H9 (cell line): Measurements from ENCODE around the gene PMP22. TPM values are rescaled to one million over a fixed set of nuclear protein-coding genes. Genes with fewer than 3 reads are reported as not detected.

ENCODE experiments used
- DNase-seq: peaks from one replicate; pipeline ENCODE4 v3.0.0-alpha.2; 2017
- H2AFZ ChIP-seq: one replicate; pipeline ENCODE4 v1.6.1; 2013; ENCODE audit warnings: mild to moderate bottlenecking, low read length, control low read depth, moderate library complexity
- H2AK5ac ChIP-seq: 2 replicates; pipeline ENCODE4 v1.6.1; 2013; ENCODE audit warnings: low read length, control low read depth, mixed read lengths; ENCODE audit not compliant: insufficient read length
- H2BK120ac ChIP-seq: one replicate; pipeline ENCODE4 v1.6.1; 2013; ENCODE audit warnings: low read depth, mild to moderate bottlenecking, low read length, control low read depth, inconsistent platforms; ENCODE audit not compliant: poor library complexity, severe bottlenecking
- H2BK12ac ChIP-seq: 2 replicates; pipeline ENCODE4 v1.6.1; 2013; ENCODE audit warnings: low read length, control low read depth, mixed read lengths, low read depth; ENCODE audit not compliant: insufficient read length
- H2BK15ac ChIP-seq: 2 replicates; pipeline ENCODE4 v1.6.1; 2013; ENCODE audit warnings: low read depth, low read length, control low read depth
- H2BK20ac ChIP-seq: one replicate; pipeline ENCODE4 v1.6.1; 2013; ENCODE audit warnings: low read depth, mild to moderate bottlenecking, low read length, control low read depth, inconsistent platforms; ENCODE audit not compliant: poor library complexity, severe bottlenecking
- H2BK5ac ChIP-seq: 2 replicates; pipeline ENCODE4 v1.6.1; 2013; ENCODE audit warnings: low read length, control low read depth, mixed read lengths; ENCODE audit not compliant: insufficient read length
- H3K14ac ChIP-seq: 2 replicates; pipeline ENCODE4 v1.6.1; 2013; ENCODE audit warnings: low read length, control low read depth; ENCODE audit not compliant: insufficient read depth
- H3K18ac ChIP-seq: 2 replicates; pipeline ENCODE4 v1.6.1; 2013; ENCODE audit warnings: low read depth, mild to moderate bottlenecking, mixed read lengths, low read length, control low read depth; ENCODE audit not compliant: insufficient read length
- H3K23ac ChIP-seq: 2 replicates; pipeline ENCODE4 v1.6.1; 2013; ENCODE audit warnings: low read length, control low read depth, mixed read lengths, low read depth; ENCODE audit not compliant: insufficient read length
- H3K23me2 ChIP-seq: 2 replicates; pipeline ENCODE4 v1.6.1; 2013; ENCODE audit warnings: low read depth, mild to moderate bottlenecking, mixed read lengths, low read length, control low read depth; ENCODE audit not compliant: insufficient read length, poor library complexity, severe bottlenecking
- H3K27ac ChIP-seq: 2 replicates; pipeline ENCODE4 v1.5.1; 2013; ENCODE audit warnings: low read length, control low read depth, mixed read lengths, low read depth; ENCODE audit not compliant: insufficient read length
- H3K27me3 ChIP-seq: 2 replicates; pipeline ENCODE4 v1.6.1; 2013; ENCODE audit warnings: low read length, control low read depth, inconsistent platforms; ENCODE audit not compliant: insufficient read depth
- H3K4ac ChIP-seq: 2 replicates; pipeline ENCODE4 v1.6.1; 2013; ENCODE audit warnings: low read depth, mild to moderate bottlenecking, control low read depth, inconsistent platforms, low read length, moderate library complexity
- H3K4me1 ChIP-seq: 2 replicates; pipeline ENCODE4 v1.6.1; 2013; ENCODE audit warnings: low read length, control low read depth, inconsistent platforms; ENCODE audit not compliant: insufficient read depth
- H3K4me2 ChIP-seq: 2 replicates; pipeline ENCODE4 v1.6.1; 2013; ENCODE audit warnings: low read length, control low read depth, mixed read lengths; ENCODE audit not compliant: insufficient read length, insufficient read depth
- H3K56ac ChIP-seq: 2 replicates; pipeline ENCODE4 v1.6.1; 2013; ENCODE audit warnings: low read depth, mild to moderate bottlenecking, mixed read lengths, low read length, control low read depth; ENCODE audit not compliant: insufficient read length
- H3K79me1 ChIP-seq: 2 replicates; pipeline ENCODE4 v1.6.1; 2013; ENCODE audit warnings: low read depth, mild to moderate bottlenecking, moderate library complexity, low read length, control low read depth, inconsistent platforms; ENCODE audit not compliant: insufficient read depth, poor library complexity, severe bottlenecking
- H3K79me2 ChIP-seq: 2 replicates; pipeline ENCODE4 v1.6.1; 2013; ENCODE audit warnings: low read length, control low read depth, inconsistent platforms; ENCODE audit not compliant: insufficient read depth
- H3K9ac ChIP-seq: 2 replicates; pipeline ENCODE4 v1.6.1; 2013; ENCODE audit warnings: low read length, control low read depth, mixed read lengths; ENCODE audit not compliant: insufficient read length; ENCODE audit errors: extremely low read depth
- H3K9me3 ChIP-seq: one replicate; pipeline ENCODE4 v1.6.1; 2013; ENCODE audit warnings: low read depth, low read length, inconsistent platforms; ENCODE audit not compliant: control insufficient read depth
- H3T11ph ChIP-seq: one replicate; pipeline ENCODE4 v1.6.1; 2013; ENCODE audit warnings: mild to moderate bottlenecking, low read length, control low read depth, inconsistent platforms
- H4K20me1 ChIP-seq: one replicate; pipeline ENCODE4 v1.6.1; 2013; ENCODE audit not compliant: control insufficient read depth, insufficient read length, insufficient read depth
- H4K5ac ChIP-seq: 2 replicates; pipeline ENCODE4 v1.6.1; 2013; ENCODE audit warnings: low read depth, mild to moderate bottlenecking, mixed read lengths, low read length, control low read depth; ENCODE audit not compliant: insufficient read length
- H4K8ac ChIP-seq: replicated peaks from 2 replicates; pipeline ENCODE4 v1.6.1; 2013; ENCODE audit warnings: low read length, control low read depth, mixed read lengths, low read depth; ENCODE audit not compliant: insufficient read length
- H4K91ac ChIP-seq: 2 replicates; pipeline ENCODE4 v1.6.1; 2013; ENCODE audit warnings: low read depth, mild to moderate bottlenecking, moderate library complexity, mixed read lengths, low read length, control low read depth; ENCODE audit not compliant: insufficient read length
- H3K27ac Mint-ChIP-seq, 3 experiments: 2 replicates in 2 of 3; 3 replicates in 1 of 3; pipeline ENCODE4 v1.8.0; 2020 to 2021; ENCODE audit warnings: mixed read lengths in 3 of 3, mild to moderate bottlenecking in 1 of 3, moderate library complexity in 1 of 3
- H3K27me3 Mint-ChIP-seq: 2 replicates; pipeline ENCODE4 v1.8.0; 2021; ENCODE audit warnings: low read depth, mild to moderate bottlenecking, moderate library complexity, mixed read lengths
- H3K36me3 Mint-ChIP-seq, 3 experiments: 2 replicates in 2 of 3; 3 replicates in 1 of 3; pipeline ENCODE4 v1.8.0; 2020 to 2021; ENCODE audit warnings: low read depth in 3 of 3, mixed read lengths in 3 of 3; ENCODE audit not compliant: insufficient read depth in 1 of 3
- H3K4me1 Mint-ChIP-seq, 2 experiments: 2 replicates each; pipeline ENCODE4 v1.8.0; 2020; ENCODE audit warnings: mixed read lengths in 2 of 2
- H3K4me3 Mint-ChIP-seq, 2 experiments: 2 replicates in 1 of 2; 3 replicates in 1 of 2; pipeline ENCODE4 v1.8.0; 2020 to 2021; ENCODE audit warnings: mild to moderate bottlenecking in 2 of 2, mixed read lengths in 2 of 2, moderate library complexity in 1 of 2
- H3K9me3 Mint-ChIP-seq, 2 experiments: 2 replicates in 1 of 2; 3 replicates in 1 of 2; pipeline ENCODE4 v1.8.0; 2020; ENCODE audit warnings: mild to moderate bottlenecking in 2 of 2, mixed read lengths in 2 of 2, moderate library complexity in 1 of 2
- whole genome bisulfite sequencing: extraction: QIAGEN DNeasy Blood & Tissue Kit; methylation state at CpG from one replicate; pipeline ENCODE4 v1.1.7; 2013; ENCODE audit warnings: missing lambda C conversion rate, low lambda C conversion rate, mixed read lengths; ENCODE audit not compliant: insufficient read length; ENCODE audit errors: extremely low coverage; 5-methylcytosine and 5-hydroxymethylcytosine counted together
- total RNA-seq: library from RNA; stranded (reverse); gene quantifications from 2 replicates; pipeline ENCODE4 v1.2.1, GENCODE V29; 2021
- TF ChIP-seq, protein P1 (sequence below): fragments of 200-600 bp; sonication (generic); conservative IDR thresholded peaks from 3 replicates; pipeline ENCODE4 v1.8.0; 2021; ENCODE audit warnings: antibody characterized with exemption, mild to moderate bottlenecking

The PMP22 gene
- total RNA-seq, 1 experiment from 2014 or later = 1.5 TPM

- Histone ChIP-seq H3T11ph (no peak overlapping the region), H2BK15ac (no peak overlapping the region), H4K8ac (no peak overlapping the region), H3K4ac (no peak overlapping the region), H3K14ac (no peak overlapping the region), H3K56ac (no peak overlapping the region), H3K4me1 (no peaks in the 10 kb centered on the region; the same call in 1 of the 2 replicates), H3K9ac (no peak overlapping the region), H3K27ac (no peak overlapping the region), H2BK5ac (no peak overlapping the region), H4K20me1 (no peaks in the 10 kb centered on the region), H2AK5ac (no peak overlapping the region), H4K91ac (no peak overlapping the region), H3K18ac (no peak overlapping the region), H3K4me2 (no peak overlapping the region), H4K5ac (no peak overlapping the region), H3K27me3 (no peaks in the 10 kb centered on the region), H3K79me2 (no peaks in the 10 kb centered on the region), H3K23me2 (no peaks in the 10 kb centered on the region), H2BK20ac (no peak overlapping the region), H3K9me3 (no peaks in the 10 kb centered on the region), H3K23ac (no peak overlapping the region), H2BK12ac (no peak overlapping the region), H3K79me1 (no peaks in the 10 kb centered on the region), H2AFZ (no peak overlapping the region), H2BK120ac (no peak overlapping the region)
- DNase-seq = no peak
- Mint-ChIP-seq H3K4me1 (peaks cover 0 to 4% of the 10 kb centered on the region in 2 experiments; a peak in 1 of 4 replicates), H3K9me3 (no peaks in the 10 kb centered on the region), H3K36me3 (no peaks in the 10 kb centered on the region), H3K4me3 (no peak overlapping the region), H3K27ac (no peak overlapping the region; a peak in 1 of 7 replicates), H3K27me3 (peaks cover 3% of the 10 kb centered on the region; the same call in 1 of the 2 replicates)
- TF ChIP-seq, protein P1, sequence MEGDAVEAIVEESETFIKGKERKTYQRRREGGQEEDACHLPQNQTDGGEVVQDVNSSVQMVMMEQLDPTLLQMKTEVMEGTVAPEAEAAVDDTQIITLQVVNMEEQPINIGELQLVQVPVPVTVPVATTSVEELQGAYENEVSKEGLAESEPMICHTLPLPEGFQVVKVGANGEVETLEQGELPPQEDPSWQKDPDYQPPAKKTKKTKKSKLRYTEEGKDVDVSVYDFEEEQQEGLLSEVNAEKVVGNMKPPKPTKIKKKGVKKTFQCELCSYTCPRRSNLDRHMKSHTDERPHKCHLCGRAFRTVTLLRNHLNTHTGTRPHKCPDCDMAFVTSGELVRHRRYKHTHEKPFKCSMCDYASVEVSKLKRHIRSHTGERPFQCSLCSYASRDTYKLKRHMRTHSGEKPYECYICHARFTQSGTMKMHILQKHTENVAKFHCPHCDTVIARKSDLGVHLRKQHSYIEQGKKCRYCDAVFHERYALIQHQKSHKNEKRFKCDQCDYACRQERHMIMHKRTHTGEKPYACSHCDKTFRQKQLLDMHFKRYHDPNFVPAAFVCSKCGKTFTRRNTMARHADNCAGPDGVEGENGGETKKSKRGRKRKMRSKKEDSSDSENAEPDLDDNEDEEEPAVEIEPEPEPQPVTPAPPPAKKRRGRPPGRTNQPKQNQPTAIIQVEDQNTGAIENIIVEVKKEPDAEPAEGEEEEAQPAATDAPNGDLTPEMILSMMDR = no peak
- WGBS = no CpG with 5 or more reads among the region's 5 CpGs
These were observed 46.9 kb upstream of the PMP22 start for GRCh38 chr17:15311996-15312395.
